Stomach smooth muscle (tissue), 2 donors: Measurements from ENCODE around the gene PTPRN2.

ENCODE experiments used
- H3K27ac ChIP-seq: one replicate; pipeline ENCODE4 v1.7.0; 2013; ENCODE audit warnings: mild to moderate bottlenecking, low read length, inconsistent platforms
- H3K27me3 ChIP-seq, 2 donors: one replicate each; pipeline ENCODE4 v1.7.0; 2013; ENCODE audit warnings: low read length in 2 of 2; ENCODE audit not compliant: insufficient read depth in 2 of 2, control insufficient read depth in 1 of 2
- H3K36me3 ChIP-seq, 2 donors: one replicate each; pipeline ENCODE4 v1.7.0; 2013; ENCODE audit warnings: low read length in 2 of 2; ENCODE audit not compliant: control insufficient read depth in 2 of 2, insufficient read depth in 2 of 2
- H3K4me1 ChIP-seq: one replicate; pipeline ENCODE4 v1.7.0; 2013; ENCODE audit warnings: low read length; ENCODE audit not compliant: control insufficient read depth, insufficient read depth
- H3K4me3 ChIP-seq, 2 donors: one replicate each; pipeline ENCODE4 v1.7.0; 2013; ENCODE audit warnings: low read length in 2 of 2
- H3K9ac ChIP-seq, 2 donors: one replicate each; pipeline ENCODE4 v1.7.0; 2013; ENCODE audit warnings: low read length in 2 of 2, mild to moderate bottlenecking in 1 of 2
- H3K9me3 ChIP-seq, 2 donors: one replicate each; pipeline ENCODE4 v1.7.0; 2013; ENCODE audit warnings: low read length in 2 of 2; ENCODE audit not compliant: control insufficient read depth in 2 of 2
- donor health status: healthy.
- donor health status: Pancreatic carcinoma.

PTPRN2 gene

DNA sequence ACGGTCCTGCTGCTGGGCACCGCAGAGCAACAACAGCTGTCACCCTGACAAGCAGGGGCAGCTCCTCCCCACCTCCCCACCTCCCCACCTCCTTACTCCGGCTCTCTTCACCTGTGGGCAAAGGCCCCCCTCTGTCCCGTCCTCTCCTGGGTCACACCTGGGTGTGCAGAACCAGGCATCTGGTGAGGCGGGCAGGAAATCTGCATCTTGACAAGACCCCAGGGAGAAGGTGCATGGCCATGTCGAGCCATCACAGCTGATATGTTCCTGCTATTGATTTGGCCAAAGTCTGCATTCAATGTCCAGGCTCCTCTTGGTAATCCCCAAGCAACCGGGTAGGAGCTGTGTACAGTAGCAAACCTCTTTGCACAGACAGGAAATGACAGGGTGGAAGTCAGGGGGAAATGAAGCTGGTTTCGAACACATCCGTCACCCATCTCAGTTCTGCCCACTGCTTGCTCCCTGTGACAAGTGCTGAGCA is 696.7 kb downstream of the PTPRN2 start:
- H3K36me3 ChIP-seq = no peaks in the 10 kb centered on the region
- no peaks in the 10 kb centered on the region for H3K4me1 ChIP-seq
- peaks cover 0 to 4% of the 10 kb centered on the region in 2 donors for H3K27me3 ChIP-seq
- H3K9me3 ChIP-seq = no peaks in the 10 kb centered on the region
- H3K9ac ChIP-seq = no peak overlapping the region
- no peak overlapping the region for H3K4me3 ChIP-seq
- H3K27ac ChIP-seq = no peak overlapping the region

GRCh38 chr7:157889480-157889879 is 698.1 kb downstream of the PTPRN2 start:
- Histone ChIP-seq H3K9me3 (peaks cover 0 to 1% of the 10 kb centered on the region in 2 donors), H3K9ac (no peak overlapping the region), H3K4me1 (no peaks in the 10 kb centered on the region), H3K27ac (no peak overlapping the region), H3K36me3 (no peaks in the 10 kb centered on the region), H3K27me3 (peaks cover 0 to 4% of the 10 kb centered on the region in 2 donors), H3K4me3 (no peak overlapping the region)

GRCh38 chr7:157888579-157888978 is 699.0 kb downstream of the PTPRN2 start:
- peaks cover 0 to 3% of the 10 kb centered on the region in 2 donors for H3K9me3 ChIP-seq
- no peaks in the 10 kb centered on the region for H3K36me3 ChIP-seq
- no peak overlapping the region for H3K27ac ChIP-seq
- peaks cover 0 to 4% of the 10 kb centered on the region in 2 donors for H3K27me3 ChIP-seq
- no peak overlapping the region for H3K9ac ChIP-seq
- no peak overlapping the region for H3K4me3 ChIP-seq
- H3K4me1 ChIP-seq = no peaks in the 10 kb centered on the region

DNA sequence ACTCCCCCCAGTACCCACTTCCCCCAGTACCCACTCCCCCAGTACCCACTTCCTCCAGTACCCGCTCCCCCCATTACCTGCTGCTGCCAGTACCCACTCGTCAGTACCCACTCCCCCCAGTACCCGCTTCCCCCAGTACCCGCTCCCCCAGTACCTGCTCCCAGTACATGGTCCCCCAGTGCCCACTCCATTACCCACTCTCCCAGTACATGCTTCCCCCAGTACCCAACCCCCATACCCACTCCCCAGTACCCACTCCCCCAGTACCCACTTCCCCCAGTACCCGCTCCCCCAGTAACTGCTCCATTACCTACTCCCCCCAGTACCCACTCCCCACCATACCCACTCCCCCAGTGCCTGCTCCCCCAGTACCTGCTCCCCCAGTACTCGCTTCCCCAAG is 700.2 kb downstream of the PTPRN2 start:
- no peaks in the 10 kb centered on the region for H3K36me3 ChIP-seq
- no peak overlapping the region for H3K27ac ChIP-seq
- peaks cover 0 to 3% of the 10 kb centered on the region in 2 donors for H3K9me3 ChIP-seq
- peaks cover 0 to 2% of the 10 kb centered on the region in 2 donors for H3K27me3 ChIP-seq
- no peaks in the 10 kb centered on the region for H3K4me1 ChIP-seq
- no peak overlapping the region for H3K9ac ChIP-seq
- H3K4me3 ChIP-seq = no peak overlapping the region

DNA sequence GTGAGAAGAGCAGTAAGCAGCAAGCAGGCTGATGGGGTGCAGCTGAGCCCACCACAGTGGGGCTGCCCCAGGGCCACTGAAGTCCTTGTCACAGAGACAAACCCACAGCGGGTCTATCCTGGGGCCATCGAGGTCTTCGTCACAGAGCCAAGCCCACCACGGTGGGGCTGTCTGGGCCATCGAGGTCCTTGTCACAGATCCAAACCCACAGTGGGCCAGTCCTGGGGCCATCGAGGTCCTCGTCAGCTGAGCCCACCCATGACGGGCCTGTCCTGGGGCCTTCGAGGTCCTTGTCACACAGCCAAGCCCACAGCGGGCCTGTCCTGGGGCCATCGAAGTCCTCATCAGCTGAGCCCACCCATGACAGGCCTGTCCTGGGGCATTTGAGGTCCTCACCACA is 700.9 kb downstream of the PTPRN2 start:
- Histone ChIP-seq H3K36me3 (no peaks in the 10 kb centered on the region), H3K27me3 (peaks cover 0 to under 1% of the 10 kb centered on the region in 2 donors), H3K4me3 (no peak overlapping the region), H3K4me1 (no peaks in the 10 kb centered on the region), H3K27ac (no peak overlapping the region), H3K9ac (no peak overlapping the region), H3K9me3 (peaks cover 0 to 3% of the 10 kb centered on the region in 2 donors)

GRCh38 chr7:157886266-157886665 is 701.4 kb downstream of the PTPRN2 start:
- Histone ChIP-seq H3K27ac (no peak overlapping the region), H3K36me3 (no peaks in the 10 kb centered on the region), H3K4me1 (no peaks in the 10 kb centered on the region), H3K9ac (no peak overlapping the region), H3K4me3 (no peak overlapping the region), H3K27me3 (no peaks in the 10 kb centered on the region), H3K9me3 (peaks cover 0 to 3% of the 10 kb centered on the region in 2 donors)

DNA sequence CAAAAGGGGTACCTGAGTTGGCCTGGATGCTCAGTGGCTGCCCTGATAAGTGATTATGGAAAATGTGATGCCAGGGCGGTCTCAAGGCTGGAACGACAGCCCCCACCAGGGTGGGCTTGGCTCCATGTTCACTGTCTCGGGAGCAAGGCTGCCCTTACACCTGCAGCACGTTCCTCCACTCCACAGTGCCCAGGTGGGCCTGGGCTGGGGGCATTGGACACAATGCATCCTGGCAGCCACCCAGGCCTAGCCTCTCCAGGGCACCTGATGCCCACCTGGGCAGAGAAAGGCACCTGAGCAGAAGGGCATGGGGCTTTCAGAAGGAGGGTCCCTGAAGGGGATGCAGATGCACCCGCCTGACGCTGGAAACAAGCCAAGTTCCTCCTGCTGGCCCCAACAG is 702.5 kb downstream of the PTPRN2 start:
- H3K4me3 ChIP-seq = no peak overlapping the region
- peaks cover 0 to 3% of the 10 kb centered on the region in 2 donors for H3K9me3 ChIP-seq
- no peak overlapping the region for H3K9ac ChIP-seq
- no peaks in the 10 kb centered on the region for H3K4me1 ChIP-seq
- no peak overlapping the region for H3K27ac ChIP-seq
- no peaks in the 10 kb centered on the region for H3K36me3 ChIP-seq
- no peaks in the 10 kb centered on the region for H3K27me3 ChIP-seq

DNA sequence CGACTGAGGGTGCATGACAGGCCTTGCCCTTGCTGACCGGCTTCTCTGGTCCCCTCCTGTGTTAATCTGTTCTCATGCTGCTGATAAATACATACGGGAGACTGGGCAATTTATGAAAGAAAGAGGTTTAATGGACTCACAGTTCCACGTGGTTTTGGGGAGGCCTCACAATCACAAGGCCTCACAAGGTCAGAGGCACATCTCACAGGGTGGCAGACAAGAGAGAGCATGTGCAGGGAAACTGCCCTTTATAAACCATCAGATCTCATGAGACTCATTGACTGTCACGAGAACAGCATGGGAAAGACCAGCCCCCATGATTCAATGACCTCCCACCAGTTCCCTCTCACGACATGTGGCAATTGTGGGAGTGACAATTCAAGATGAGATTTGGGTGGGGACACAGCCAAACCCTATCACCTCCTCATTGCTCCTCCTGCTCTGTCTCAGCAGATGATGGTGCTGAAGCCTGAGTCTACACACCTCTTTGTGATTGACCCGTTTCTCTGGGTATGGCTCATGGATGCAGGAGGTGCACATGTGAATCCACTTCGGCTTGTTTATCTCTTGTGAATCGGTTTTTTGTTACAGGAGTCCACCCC is 703.1 kb downstream of the PTPRN2 start:
- no peaks in the 10 kb centered on the region for H3K4me1 ChIP-seq
- H3K4me3 ChIP-seq = no peak overlapping the region
- no peak overlapping the region for H3K27ac ChIP-seq
- peaks cover 0 to 3% of the 10 kb centered on the region in 2 donors for H3K9me3 ChIP-seq
- H3K9ac ChIP-seq = no peak overlapping the region
- H3K27me3 ChIP-seq = no peaks in the 10 kb centered on the region
- no peaks in the 10 kb centered on the region for H3K36me3 ChIP-seq

- no peaks in the 10 kb centered on the region for H3K36me3 ChIP-seq
- no peak overlapping the region for H3K9ac ChIP-seq
- no peak overlapping the region for H3K27ac ChIP-seq
- no peak overlapping the region for H3K4me3 ChIP-seq
- no peaks in the 10 kb centered on the region for H3K27me3 ChIP-seq
- peaks cover 0 to 3% of the 10 kb centered on the region in 2 donors for H3K9me3 ChIP-seq
- no peaks in the 10 kb centered on the region for H3K4me1 ChIP-seq
These were observed 706.4 kb downstream of the PTPRN2 start for GRCh38 chr7:157881048-157881771.

GRCh38 chr7:157879391-157879790 is 708.2 kb downstream of the PTPRN2 start:
- Histone ChIP-seq H3K27ac (no peak overlapping the region), H3K9ac (no peak overlapping the region), H3K4me1 (peaks cover 4% of the 10 kb centered on the region), H3K27me3 (peaks cover 8% of the 10 kb centered on the region in 2 donors), H3K36me3 (no peaks in the 10 kb centered on the region), H3K4me3 (no peak overlapping the region), H3K9me3 (peaks cover 0 to under 1% of the 10 kb centered on the region in 2 donors)
